CD4-positive, alpha-beta T cell (primary cell): ENCODE results near the gene KLHL24. TPM values are rescaled to one million over a fixed set of nuclear protein-coding genes. Genes with fewer than 3 reads are reported as not detected.
"Not testable (repeated sequence)": the region's sequence is repeated elsewhere in the genome, so short reads cannot be mapped to it uniquely, and the experiment has no call there.

Experiments
- ATAC-seq: fragments of 200-7000 bp; cut with Tn5 transposase; one replicate; pipeline ENCODE4 v1.10.0; 2022; ENCODE audit warnings: mild to moderate bottlenecking; ENCODE audit not compliant: poor library complexity
- CTCF ChIA-PET: fragments of 350-600 bp; sonication (Branson Sonifier 250); formaldehyde crosslinking; loops from one replicate; lab custom pipeline; 2021; ENCODE audit warnings: antibody characterized with exemption, inconsistent platforms; lab: Charles Lee
- POLR2A ChIA-PET: fragments of 350-600 bp; sonication (Branson Sonifier 250); formaldehyde crosslinking; loops from one replicate; lab custom pipeline; 2021; ENCODE audit warnings: antibody characterized with exemption, inconsistent platforms; lab: Charles Lee
- DNase-seq, 14 experiments: peaks; one replicate each; pipeline ENCODE4 v3.0.0-alpha.2; 2013 to 2020; ENCODE audit warnings: mixed read lengths in 2 of 14
- H3K27ac ChIP-seq, 2 donors: one replicate each; pipeline versions ENCODE4 v1.5.1 to v1.7.0; 2013; ENCODE audit warnings: low read length in 2 of 2, low read depth in 1 of 2, mild to moderate bottlenecking in 1 of 2
- H3K27me3 ChIP-seq, 2 experiments: 1 replicate in 1 of 2; 2 replicates in 1 of 2; pipeline versions ENCODE4 v1.6.1 to v1.7.0; 2013; ENCODE audit warnings: low read length in 2 of 2, control low read depth in 1 of 2, mild to moderate bottlenecking in 1 of 2, moderate library complexity in 1 of 2; ENCODE audit not compliant: insufficient read depth in 2 of 2, control insufficient read depth in 1 of 2
- H3K36me3 ChIP-seq: one replicate; pipeline ENCODE4 v1.6.1; 2013; ENCODE audit warnings: low read length, control low read depth; ENCODE audit not compliant: insufficient read depth
- H3K4me1 ChIP-seq: one replicate; pipeline ENCODE4 v1.6.1; 2013; ENCODE audit warnings: low read length, control low read depth; ENCODE audit not compliant: insufficient read depth
- H3K4me3 ChIP-seq: one replicate; pipeline ENCODE4 v1.5.1; 2013; ENCODE audit warnings: mild to moderate bottlenecking, low read length, moderate library complexity
- H3K9me3 ChIP-seq, 2 experiments: 1 replicate in 1 of 2; 2 replicates in 1 of 2; pipeline versions ENCODE4 v1.6.1 to v1.7.0; 2013; ENCODE audit warnings: low read length in 2 of 2, mild to moderate bottlenecking in 2 of 2, control low read depth in 1 of 2, moderate library complexity in 1 of 2; ENCODE audit not compliant: control insufficient read depth in 1 of 2, insufficient read depth in 1 of 2
- H3K27ac Mint-ChIP-seq: one replicate; pipeline ENCODE4 v1.8.0; 2020; ENCODE audit warnings: mixed read lengths
- H3K27me3 Mint-ChIP-seq: one replicate; pipeline ENCODE4 v1.8.0; 2021; ENCODE audit warnings: mixed read lengths
- H3K36me3 Mint-ChIP-seq: one replicate; pipeline ENCODE4 v1.8.0; 2021; ENCODE audit warnings: low read depth, mixed read lengths
- H3K4me1 Mint-ChIP-seq: one replicate; pipeline ENCODE4 v1.8.0; 2021; ENCODE audit warnings: low read depth, mixed read lengths
- H3K4me3 Mint-ChIP-seq: one replicate; pipeline ENCODE4 v1.8.0; 2020; ENCODE audit warnings: mild to moderate bottlenecking, mixed read lengths
- H3K9me3 Mint-ChIP-seq: one replicate; pipeline ENCODE4 v1.8.0; 2020; ENCODE audit warnings: mixed read lengths
- CTCF ChIP-seq: fragments of 200-600 bp; IDR thresholded peaks from one replicate; pipeline ENCODE4 v1.8.0; 2022; ENCODE audit warnings: antibody characterized with exemption, mild to moderate bottlenecking
- intact Hi-C, 2 experiments: fragments of 100-400 bp; cut with DNase I in 1 of 2; cut with micrococcal nuclease in 1 of 2; formaldehyde crosslinking; loops; one replicate each; pipeline versions ENCODE4 v1.15.1 to v1.9.0; 2023 to 2025; cut with DNase I, micrococcal nuclease
- total RNA-seq, 174 experiments: library from RNA in 2 of 174; stranded (reverse) in 2 of 174; gene quantifications; one replicate each; pipeline ENCODE4 v1.2.3 and lab custom pipeline; 2021 to 2026

Gene KLHL24
- total RNA-seq, 2 experiments from 2014 or later = 190 to 191 TPM

- H3K4me3 Mint-ChIP-seq = no peak overlapping the region
- intact Hi-C loops = no loop called here
- H3K27ac Mint-ChIP-seq = no peak overlapping the region
- no peaks in the 10 kb centered on the region for H3K36me3 Mint-ChIP-seq
- no peak for ATAC-seq
- Histone ChIP-seq H3K27me3 (no peaks in the 10 kb centered on the region), H3K9me3 (no peaks in the 10 kb centered on the region), H3K36me3 (no peaks in the 10 kb centered on the region), H3K4me1 (no peaks in the 10 kb centered on the region), H3K27ac (no peak overlapping the region), H3K4me3 (no peak overlapping the region)
- no peaks in the 10 kb centered on the region for H3K4me1 Mint-ChIP-seq
- POLR2A ChIA-PET = interaction anchor here (1.5 kb wide), 1 partner anchor 10 kb away, joined by 6 read pairs; the partner anchor contains the start of gene YEATS2
- no peaks in the 10 kb centered on the region for H3K9me3 Mint-ChIP-seq
- no peaks in the 10 kb centered on the region for H3K27me3 Mint-ChIP-seq
- CTCF ChIA-PET = no interaction called here
- TF ChIP-seq CTCF = no peak
- no peak for DNase-seq
Observed at GRCh38 chr3:183687705-183688104, 52.3 kb downstream of the KLHL24 start.

- no peak for DNase-seq
- intact Hi-C loops = no loop called here
- Histone ChIP-seq H3K4me3 (no peak overlapping the region), H3K27ac (no peak overlapping the region), H3K27me3 (no peaks in the 10 kb centered on the region), H3K9me3 (no peaks in the 10 kb centered on the region), H3K36me3 (no peaks in the 10 kb centered on the region), H3K4me1 (no peaks in the 10 kb centered on the region)
- CTCF ChIA-PET = no interaction called here
- TF ChIP-seq CTCF = no peak
- POLR2A ChIA-PET = no interaction called here
- H3K27me3 Mint-ChIP-seq = no peaks in the 10 kb centered on the region
- no peak overlapping the region for H3K4me3 Mint-ChIP-seq
- ATAC-seq = no peak
- no peaks in the 10 kb centered on the region for H3K36me3 Mint-ChIP-seq
- no peaks in the 10 kb centered on the region for H3K9me3 Mint-ChIP-seq
- no peak overlapping the region for H3K27ac Mint-ChIP-seq
- H3K4me1 Mint-ChIP-seq = no peaks in the 10 kb centered on the region
Observed at GRCh38 chr3:183688874-183689273, 53.5 kb downstream of the KLHL24 start.

- intact Hi-C loops, POLR2A ChIA-PET, H3K4me3 Mint-ChIP-seq: not testable (repeated sequence)
Observed at GRCh38 chr3:183689621-183690020, 54.2 kb downstream of the KLHL24 start.

GRCh38 chr3:183690402-183690995 lies 55.1 kb downstream of the KLHL24 start:
- no peaks in the 10 kb centered on the region for H3K27me3 ChIP-seq
- H3K4me3 ChIP-seq = no peak overlapping the region
- no peak overlapping the region for H3K4me3 Mint-ChIP-seq
- DNase-seq (no peak), ATAC-seq (no peak)
- H3K9me3 ChIP-seq = no peaks in the 10 kb centered on the region
- no peak overlapping the region for H3K27ac ChIP-seq
- intact Hi-C loops = no loop called here
- TF ChIP-seq CTCF = no peak
- no peaks in the 10 kb centered on the region for H3K27me3 Mint-ChIP-seq
- no peaks in the 10 kb centered on the region for H3K4me1 ChIP-seq
- no peaks in the 10 kb centered on the region for H3K9me3 Mint-ChIP-seq
- POLR2A ChIA-PET = no interaction called here
- H3K36me3 Mint-ChIP-seq = no peaks in the 10 kb centered on the region
- no peaks in the 10 kb centered on the region for H3K36me3 ChIP-seq
- CTCF ChIA-PET = no interaction called here
- H3K4me1 Mint-ChIP-seq = no peaks in the 10 kb centered on the region
- H3K27ac Mint-ChIP-seq = no peak overlapping the region

More at GRCh38 chr3:183689621-183690020, 54.2 kb downstream of the KLHL24 start:
- CTCF ChIA-PET, H3K4me1 Mint-ChIP-seq, H3K27me3 ChIP-seq, ATAC-seq, H3K9me3 ChIP-seq, H3K27ac Mint-ChIP-seq, H3K36me3 ChIP-seq, H3K27me3 Mint-ChIP-seq, DNase-seq, H3K4me3 ChIP-seq, H3K9me3 Mint-ChIP-seq, H3K27ac ChIP-seq, H3K36me3 Mint-ChIP-seq, H3K4me1 ChIP-seq: not testable (repeated sequence)
